ENCODE measurements around the gene PRPSAP1.
"Not testable (repeated sequence)": the region's sequence is repeated elsewhere in the genome, so short reads cannot be mapped to it uniquely, and the experiment has no call there.

Gene PRPSAP1

GRCh38 chr17:76359375-76359774 is 5.7 kb upstream of the PRPSAP1 start:
- no peak for DNase-seq

DNA sequence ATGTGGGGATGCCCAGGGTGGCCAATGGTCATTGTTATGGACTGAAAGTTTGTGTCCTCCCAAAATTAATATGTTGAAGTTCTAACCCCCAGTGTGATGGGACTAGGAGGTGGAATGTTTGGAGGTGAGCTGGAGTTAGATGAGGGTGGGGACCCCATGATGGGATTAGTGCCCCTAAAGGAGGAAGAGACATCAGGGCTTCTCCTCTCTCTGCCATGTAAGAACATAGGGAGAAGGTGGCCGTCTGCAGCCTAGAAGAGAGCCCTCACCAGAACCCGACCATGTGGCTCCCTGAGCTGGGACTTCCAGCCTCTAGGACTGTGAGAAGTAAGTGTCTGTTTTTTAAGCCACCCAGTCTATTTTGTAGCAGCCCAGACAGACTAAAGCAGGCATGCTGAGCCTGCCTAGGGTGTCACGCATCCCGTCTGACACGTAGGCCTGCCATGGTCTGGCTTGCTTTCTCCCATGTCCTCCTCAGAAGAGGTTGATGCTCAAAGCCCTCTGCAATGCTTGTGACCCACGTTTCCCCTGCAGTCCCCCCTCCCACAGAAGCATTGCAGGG is 4.0 kb upstream of the PRPSAP1 start:
- DNase-seq = no peak

DNA sequence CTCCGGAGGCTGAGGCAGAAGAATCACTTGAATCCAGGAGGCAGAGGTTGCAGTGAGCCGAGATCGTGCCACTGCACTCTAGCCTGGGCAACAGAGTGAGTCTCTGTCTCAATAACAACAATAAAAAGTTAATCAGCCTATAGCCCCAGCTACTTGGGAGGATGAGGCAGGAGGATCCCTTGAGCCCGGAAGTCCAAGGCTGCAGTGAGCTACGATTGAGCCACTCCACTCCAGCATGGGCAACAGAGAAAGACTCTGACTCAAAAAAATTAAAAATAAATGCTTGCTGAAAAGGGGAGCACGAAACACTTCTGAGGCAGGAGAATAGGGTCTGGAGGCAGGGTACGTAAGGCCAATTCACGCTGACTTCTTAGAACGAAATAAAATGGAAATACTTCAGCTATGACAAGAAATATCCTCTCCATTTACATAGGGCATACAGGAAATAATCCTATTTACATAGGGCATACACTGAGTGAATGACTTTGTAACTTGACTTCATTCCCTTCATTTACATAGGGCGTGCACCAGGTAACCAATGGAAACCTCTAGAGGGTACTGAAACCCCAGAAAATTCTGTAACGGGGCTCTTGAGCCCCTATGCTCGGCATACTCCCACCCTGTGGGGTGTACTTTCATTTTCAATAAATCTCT is 3.2 kb upstream of the PRPSAP1 start:
- no peak for DNase-seq

- DNase-seq = peak; percentile 7
These were observed 1.1 kb upstream of the PRPSAP1 start for GRCh38 chr17:76354747-76355310.

GRCh38 chr17:76354317-76354729 is 607 bp upstream of the PRPSAP1 start:
- no peak for DNase-seq

- peak; percentile 36 for DNase-seq
These were observed 615 bp downstream of the PRPSAP1 start for GRCh38 chr17:76353004-76353598.

GRCh38 chr17:76351526-76352071 is 2.1 kb downstream of the PRPSAP1 start:
- no peak for DNase-seq

- no peak for DNase-seq
These were observed 3.3 kb downstream of the PRPSAP1 start for GRCh38 chr17:76350463-76350862.

DNA sequence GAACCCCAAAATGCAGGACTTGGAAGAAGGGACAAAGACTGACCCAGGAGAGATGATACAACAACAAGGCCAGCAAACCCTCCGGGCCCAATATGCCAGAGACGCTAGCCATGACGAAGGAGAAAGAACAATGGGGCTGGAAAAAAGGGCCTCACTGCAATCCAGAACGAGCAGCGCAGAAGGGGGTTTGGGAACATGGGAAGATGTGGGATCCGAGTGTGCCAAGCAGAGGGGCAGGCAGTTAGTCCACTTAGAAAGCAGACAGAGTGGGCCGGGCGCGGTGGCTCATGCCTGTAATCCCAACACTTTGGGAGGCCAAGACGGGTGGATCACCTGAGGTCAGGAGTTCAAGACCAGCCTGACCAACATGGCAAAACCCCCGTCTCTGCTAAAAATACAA is 6.8 kb downstream of the PRPSAP1 start:
- DNase-seq = not testable (repeated sequence)

GRCh38 chr17:76345377-76345974 is 8.2 kb downstream of the PRPSAP1 start:
- DNase-seq = no peak

DNA sequence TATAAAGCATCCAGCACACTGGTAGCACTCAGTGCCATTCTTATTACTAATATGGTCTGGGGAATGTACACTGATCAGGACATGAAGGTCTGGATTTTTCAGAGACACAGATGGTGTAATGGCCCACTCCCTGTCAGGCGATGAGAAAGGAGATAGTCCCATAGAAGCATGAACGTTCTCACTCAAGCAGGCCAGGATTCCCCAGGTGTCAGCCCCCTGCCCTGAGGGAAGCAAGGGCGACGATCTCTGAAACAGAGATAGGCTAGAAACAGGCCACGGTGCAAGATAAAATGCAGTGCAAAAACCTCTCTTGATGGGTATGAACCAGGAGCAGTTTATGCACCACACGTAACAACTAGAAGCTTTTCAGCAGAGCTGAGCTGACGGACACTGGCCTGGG is 10.6 kb downstream of the PRPSAP1 start:
- DNase-seq = no peak

DNA sequence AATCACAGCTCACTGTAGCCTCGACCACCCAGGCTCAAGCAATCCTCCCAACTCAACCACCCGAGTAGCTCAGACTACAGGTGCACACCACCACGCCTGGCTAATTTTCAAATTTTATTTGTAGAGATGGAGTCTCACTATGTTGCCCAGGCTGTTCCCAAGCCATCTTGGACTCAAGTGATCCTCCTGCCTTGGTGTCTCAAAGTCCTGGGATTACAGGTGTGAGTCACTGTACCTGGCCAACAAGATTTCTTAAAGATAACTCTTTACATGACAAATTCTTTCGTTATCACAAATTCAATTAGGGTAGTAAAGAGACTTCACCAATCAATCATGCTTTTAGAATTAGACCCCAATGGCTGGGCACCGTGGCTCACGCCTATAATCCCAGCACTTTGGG is 12.4 kb downstream of the PRPSAP1 start:
- no peak for DNase-seq

DNA sequence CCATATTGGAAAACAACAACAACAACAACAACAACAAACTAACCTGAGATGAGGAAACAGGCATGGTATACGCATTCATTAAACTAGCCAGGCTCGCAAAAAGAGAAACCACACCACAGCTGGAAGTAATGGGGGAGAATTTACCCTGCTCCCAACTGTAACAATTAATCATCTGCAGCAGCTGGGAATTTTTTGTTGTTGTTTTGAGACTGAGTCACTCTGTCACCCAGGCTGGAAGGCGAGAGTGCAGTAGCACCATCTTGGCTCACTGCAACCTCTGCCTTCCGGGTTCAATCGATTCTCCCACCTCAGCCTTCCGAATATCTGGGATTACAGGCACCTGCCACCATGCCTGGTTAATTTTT is 16.3 kb downstream of the PRPSAP1 start:
- no peak for DNase-seq

DNA sequence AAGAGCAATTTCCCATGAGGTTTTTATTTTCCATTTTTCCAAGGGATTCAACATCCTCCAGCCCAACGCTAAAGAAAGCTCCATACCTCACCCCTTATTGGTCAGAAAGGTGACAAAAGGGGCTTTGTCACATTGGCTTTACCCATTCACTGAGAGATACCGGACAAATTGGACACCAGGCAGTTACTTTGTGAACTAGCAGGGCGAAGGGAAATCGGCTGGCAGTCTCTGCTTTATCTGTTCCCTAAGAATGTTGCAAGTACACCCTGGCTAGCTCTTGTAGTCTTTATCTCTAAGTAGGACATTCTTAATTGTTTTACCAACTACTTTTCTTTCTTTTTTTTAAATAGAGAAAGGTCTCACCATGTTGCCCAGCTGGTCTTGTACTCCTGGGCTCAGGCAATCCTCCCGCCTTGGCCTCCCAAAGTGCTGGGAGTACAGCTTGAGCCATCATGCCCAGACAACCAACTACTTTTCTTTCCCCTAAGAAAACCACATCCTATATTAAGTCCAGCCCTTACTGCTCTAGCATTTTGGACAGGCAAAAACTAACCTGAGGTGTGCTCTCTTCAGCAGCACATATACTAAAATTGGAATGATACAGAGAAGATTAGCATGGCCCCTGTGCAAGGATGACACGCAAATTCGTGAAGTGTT is 16.8 kb downstream of the PRPSAP1 start:
- DNase-seq = no peak

DNA sequence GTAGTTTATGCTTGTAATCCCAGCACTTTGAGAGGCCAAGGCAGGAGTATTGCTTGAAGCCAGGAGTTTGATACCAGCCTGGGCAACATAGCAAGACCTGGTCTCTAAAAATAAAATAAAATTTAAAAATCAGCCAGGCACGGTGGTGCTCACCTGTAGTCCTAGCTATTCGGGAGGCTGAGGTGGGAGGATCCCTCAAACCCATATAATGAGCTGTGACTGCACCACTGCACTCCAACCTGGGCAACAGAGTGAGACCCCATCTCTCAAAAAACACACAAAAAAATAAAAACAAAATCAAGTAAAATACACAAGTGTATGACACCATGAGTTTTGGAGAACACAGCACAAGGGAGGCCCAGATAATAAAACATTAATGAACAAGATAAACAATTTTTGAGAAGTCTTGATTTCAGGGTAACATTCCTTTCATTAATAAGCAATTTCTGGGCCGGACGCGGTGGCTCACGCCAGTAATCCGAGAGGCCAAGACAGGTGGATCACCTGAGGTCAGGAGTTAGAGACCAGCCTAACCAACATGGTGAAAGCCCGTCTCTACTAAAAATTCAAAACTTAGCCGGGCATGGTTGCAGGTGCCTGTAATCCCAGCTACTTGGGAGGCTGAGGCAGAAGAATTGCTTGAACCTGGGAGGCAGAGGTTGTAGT is 17.9 kb downstream of the PRPSAP1 start:
- no peak for DNase-seq

GRCh38 chr17:76333673-76334505 is 19.8 kb downstream of the PRPSAP1 start:
- DNase-seq = no peak

DNA sequence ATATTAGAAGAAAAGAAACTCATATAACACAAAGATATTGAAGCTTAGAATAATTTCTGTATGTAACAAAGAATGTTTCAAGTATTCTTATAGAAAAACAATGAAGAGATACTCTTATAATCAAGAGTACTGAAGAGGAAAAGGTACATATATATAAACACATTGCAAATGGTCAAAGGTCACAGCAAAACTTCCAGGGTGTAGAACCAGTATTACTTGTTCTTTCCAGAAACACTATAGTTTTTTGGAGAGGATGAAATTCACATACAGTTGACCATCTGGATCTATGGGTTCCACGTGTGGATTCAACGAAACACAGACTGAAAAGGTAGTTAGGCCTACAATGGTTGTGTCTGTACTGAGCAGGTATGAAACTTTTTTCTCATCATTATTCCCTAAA is 22.6 kb downstream of the PRPSAP1 start:
- no peak for DNase-seq

DNA sequence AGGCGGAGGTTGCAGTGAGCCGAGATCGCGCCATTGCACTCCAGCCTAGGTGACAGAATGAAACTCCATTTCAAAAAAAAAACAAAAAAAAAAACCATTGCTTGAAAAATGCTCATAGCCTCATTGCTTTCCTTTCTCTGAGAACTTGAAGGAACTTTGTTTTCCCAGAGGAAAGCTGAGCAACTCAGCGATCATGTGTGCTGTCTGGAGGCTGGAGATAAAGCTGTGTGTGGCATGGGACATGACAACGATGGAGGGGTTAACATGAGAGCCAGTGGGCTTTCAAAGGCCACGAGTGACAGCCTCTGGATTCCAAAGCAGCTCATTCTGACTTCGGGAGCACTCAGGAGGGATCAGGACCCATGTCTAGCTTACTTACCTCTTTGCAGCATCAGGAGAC is 24.1 kb downstream of the PRPSAP1 start:
- DNase-seq = no peak

DNA sequence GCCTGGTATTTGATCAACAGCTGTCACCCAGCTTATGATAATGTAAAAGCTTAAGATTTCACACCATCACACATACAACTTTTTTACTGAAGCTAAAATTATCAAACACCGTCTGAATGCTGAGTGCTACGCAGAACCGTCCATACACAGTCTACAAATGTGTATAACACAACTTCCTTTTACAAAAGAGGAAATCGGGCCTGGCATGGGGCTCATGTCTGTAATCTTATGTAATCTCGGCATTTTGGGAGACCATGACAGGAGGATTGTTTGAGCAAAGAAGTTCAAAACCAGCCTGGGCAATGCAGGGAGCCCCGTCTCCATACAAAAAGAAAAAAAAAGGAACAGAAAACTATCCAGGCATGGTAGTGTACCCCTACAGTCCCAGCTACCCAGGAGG is 26.0 kb downstream of the PRPSAP1 start:
- DNase-seq = no peak

- no peak for DNase-seq
These were observed 27.4 kb downstream of the PRPSAP1 start for GRCh38 chr17:76326306-76326705.

GRCh38 chr17:76318586-76318985 is 35.1 kb downstream of the PRPSAP1 start:
- no peak for DNase-seq

GRCh38 chr17:76317535-76317934 is 36.2 kb downstream of the PRPSAP1 start:
- no peak for DNase-seq
